NCI-H2227 treated with DMSO at 0.1 percent for 48 hours (cell line): ENCODE measurements around the gene TOLLIP.
"Not testable (repeated sequence)": the region's sequence is repeated elsewhere in the genome, so short reads cannot be mapped to it uniquely, and the experiment has no call there.

Experiments
- DNase-seq: peaks from one replicate; lab custom pipeline; 2025; lab: John Stamatoyannopoulos, UW

TOLLIP gene

DNA sequence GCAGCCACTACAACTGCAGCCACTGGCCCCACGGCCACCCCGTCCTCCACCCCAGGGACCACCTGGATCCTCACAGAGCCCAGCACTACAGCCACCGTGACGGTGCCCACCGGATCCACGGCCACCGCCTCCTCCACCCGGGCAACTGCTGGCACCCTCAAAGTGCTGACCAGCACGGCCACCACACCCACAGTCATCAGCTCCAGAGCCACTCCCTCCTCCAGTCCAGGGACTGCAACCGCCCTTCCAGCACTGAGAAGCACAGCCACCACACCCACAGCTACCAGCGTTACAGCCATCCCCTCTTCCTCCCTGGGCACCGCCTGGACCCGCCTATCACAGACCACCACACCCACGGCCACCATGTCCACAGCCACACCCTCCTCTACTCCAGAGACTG is 63.1 kb downstream of the TOLLIP start:
- not testable (repeated sequence) for DNase-seq

DNA sequence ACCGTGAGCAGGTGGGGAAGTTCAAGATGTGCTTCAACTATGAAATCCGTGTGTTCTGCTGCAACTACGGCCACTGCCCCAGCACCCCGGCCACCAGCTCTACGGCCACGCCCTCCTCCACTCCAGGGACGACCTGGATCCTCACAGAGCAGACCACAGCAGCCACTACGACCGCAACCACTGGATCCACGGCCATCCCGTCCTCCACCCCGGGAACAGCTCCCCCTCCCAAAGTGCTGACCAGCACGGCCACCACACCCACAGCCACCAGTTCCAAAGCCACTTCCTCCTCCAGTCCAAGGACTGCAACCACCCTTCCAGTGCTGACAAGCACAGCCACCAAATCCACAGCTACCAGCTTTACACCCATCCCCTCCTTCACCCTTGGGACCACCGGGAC is 63.7 kb downstream of the TOLLIP start:
- not testable (repeated sequence) for DNase-seq

GRCh38 chr11:1244557-1244956 is 64.9 kb downstream of the TOLLIP start:
- not testable (repeated sequence) for DNase-seq

GRCh38 chr11:1243521-1243920 is 65.9 kb downstream of the TOLLIP start:
- not testable (repeated sequence) for DNase-seq

DNA sequence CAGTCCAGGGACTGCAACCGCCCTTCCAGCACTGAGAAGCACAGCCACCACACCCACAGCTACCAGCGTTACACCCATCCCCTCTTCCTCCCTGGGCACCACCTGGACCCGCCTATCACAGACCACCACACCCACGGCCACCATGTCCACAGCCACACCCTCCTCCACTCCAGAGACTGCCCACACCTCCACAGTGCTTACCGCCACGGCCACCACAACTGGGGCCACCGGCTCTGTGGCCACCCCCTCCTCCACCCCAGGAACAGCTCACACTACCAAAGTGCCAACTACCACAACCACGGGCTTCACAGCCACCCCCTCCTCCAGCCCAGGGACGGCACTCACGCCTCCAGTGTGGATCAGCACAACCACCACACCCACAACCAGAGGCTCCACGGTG is 66.7 kb downstream of the TOLLIP start:
- not testable (repeated sequence) for DNase-seq

GRCh38 chr11:1242289-1242688 is 67.1 kb downstream of the TOLLIP start:
- DNase-seq: no peak

DNA sequence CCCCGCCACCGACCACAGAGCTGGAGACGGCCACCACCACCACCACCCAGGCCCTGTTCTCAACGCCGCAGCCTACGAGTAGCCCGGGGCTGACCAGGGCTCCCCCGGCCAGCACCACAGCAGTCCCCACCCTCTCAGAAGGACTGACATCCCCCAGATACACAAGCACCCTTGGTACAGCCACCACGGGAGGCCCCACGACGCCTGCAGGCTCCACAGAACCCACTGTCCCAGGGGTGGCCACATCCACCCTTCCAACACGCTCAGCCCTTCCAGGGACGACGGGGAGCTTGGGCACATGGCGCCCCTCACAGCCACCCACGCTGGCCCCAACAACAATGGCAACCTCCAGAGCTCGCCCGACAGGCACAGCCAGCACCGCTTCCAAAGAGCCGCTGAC is 67.7 kb downstream of the TOLLIP start:
- DNase-seq: no peak

- DNase-seq: no peak
These were observed 68.7 kb downstream of the TOLLIP start for GRCh38 chr11:1240771-1241170.

DNA sequence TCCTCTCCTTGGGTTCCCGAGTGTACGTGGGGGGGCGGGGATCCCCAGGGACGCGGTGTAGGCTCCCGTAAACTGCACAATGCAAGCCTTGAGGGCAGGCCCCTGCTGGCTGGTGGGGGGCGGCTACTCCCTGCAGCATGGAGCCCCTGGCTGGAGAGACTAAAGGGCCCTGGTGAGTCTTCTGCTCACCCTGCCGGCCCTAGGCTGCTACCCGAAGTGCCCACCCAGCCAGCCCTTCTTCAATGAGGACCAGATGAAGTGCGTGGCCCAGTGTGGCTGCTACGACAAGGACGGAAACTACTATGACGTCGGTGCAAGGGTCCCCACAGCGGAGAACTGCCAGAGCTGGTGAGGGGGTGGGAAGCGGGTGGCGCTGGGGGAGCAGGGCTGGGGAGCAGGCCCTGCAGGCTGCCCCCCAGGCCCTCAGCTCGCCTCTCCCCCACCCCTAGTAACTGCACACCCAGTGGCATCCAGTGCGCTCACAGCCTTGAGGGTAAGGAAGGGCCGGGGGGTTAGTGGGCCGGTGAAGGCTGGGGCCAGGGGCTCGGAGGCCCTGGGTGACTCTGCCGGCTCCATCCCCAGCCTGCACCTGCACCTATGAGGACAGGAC is 69.7 kb downstream of the TOLLIP start:
- DNase-seq: no peak

DNA sequence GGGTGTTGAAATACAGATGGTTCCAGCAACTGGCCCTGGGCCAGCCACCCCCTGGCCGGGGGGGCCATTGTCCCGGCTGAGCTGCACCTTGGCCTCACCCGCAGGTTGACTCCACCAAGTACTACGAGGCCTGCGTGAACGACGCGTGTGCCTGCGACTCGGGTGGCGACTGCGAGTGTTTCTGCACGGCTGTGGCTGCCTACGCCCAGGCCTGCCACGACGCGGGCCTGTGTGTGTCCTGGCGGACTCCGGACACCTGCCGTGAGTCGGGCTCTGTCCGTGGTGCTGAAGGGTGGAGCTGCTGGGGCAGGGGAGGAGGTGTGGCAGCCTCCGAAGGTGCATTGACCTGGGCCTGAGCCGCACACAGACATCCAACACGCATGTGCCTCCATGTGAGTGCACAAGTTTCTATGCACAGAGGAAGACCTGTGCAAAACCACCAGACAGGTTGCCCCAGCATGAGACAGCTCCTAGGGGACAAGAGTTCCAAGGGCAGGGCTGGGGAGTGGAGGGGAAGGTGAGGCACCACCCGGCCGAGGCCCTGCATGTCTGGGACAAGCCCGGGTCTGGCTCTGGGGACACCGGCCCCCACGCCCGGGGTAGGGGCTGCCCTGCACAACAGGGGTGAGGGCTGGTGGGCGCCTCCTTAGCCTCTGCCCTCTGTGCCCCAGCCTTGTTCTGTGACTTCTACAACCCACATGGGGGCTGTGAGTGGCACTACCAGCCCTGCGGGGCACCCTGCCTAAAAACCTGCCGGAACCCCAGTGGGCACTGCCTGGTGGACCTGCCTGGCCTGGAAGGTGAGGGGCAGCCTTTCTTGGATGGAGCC is 70.5 kb downstream of the TOLLIP start:
- DNase-seq: no peak

DNA sequence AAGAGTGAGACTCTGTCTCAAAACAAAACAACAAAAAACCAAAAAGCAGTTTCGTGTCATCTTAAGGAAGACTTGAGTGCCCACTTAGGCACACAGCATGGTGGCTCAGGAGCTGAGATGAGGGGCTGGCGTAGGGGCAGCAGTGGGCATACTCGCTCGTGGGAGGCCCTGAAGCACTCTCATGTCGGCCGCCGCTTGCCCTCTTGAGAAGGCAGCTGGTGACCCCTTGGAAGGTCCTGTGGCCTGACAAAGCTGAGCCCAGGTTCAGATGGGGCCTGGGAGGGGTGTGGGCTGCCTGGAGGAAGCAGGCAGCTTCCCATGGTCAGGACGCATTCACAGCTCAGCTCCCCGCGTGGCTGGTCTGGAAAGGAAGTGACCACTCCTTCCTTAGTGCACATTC is 71.6 kb downstream of the TOLLIP start:
- no peak for DNase-seq

DNA sequence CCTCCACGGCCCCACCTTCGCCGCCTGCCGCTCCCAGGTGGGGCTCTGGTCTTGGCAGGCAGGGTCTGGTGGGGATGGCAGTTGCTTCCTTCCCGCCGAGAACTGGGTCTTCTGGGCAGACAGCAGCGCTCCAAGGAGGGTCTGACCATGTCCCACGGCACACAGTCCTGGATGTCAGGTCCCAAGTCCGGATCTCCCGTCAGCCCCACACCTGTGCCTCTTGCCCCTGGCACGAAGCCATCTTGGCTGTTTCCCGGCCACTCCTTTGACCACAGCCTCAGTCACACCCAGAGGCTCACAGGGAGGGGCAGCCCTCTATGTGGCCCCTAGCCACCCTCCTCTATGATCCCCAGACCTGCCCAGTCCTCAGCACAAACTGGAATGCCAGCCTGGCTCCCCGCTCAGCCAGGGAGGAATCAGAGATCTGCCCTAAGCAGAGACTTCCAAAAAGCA is 72.3 kb downstream of the TOLLIP start:
- no peak for DNase-seq

- DNase-seq: no peak
These were observed 72.9 kb downstream of the TOLLIP start for GRCh38 chr11:1236316-1237127.

GRCh38 chr11:1235901-1236315 is 73.5 kb downstream of the TOLLIP start:
- DNase-seq: no peak

- no peak for DNase-seq
These were observed 74.0 kb downstream of the TOLLIP start for GRCh38 chr11:1235306-1235900.

DNA sequence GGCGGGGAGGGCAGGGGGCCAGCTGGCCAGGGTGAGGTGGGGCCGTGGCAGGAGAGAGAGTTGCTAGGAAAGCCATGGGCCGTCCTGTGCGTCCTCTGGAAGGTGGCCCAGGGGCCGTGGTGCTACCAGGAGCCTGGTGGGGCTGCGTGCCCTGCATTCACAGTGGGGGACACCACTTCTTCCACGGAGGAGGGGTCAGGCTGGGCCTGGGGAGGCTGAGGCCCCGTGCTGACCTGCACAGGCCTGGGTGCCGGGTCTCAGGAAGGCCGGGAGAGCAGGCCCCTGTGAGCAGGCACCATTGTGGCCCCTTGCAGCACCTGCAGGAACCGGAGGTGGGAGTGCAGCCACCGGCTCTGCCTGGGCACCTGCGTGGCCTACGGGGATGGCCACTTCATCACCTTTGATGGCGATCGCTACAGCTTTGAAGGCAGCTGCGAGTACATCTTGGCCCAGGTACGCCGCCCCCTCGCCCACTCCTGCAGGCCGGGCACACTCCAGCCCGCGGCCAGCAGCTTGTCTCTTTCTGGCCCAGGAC is 74.6 kb downstream of the TOLLIP start:
- no peak for DNase-seq

DNA sequence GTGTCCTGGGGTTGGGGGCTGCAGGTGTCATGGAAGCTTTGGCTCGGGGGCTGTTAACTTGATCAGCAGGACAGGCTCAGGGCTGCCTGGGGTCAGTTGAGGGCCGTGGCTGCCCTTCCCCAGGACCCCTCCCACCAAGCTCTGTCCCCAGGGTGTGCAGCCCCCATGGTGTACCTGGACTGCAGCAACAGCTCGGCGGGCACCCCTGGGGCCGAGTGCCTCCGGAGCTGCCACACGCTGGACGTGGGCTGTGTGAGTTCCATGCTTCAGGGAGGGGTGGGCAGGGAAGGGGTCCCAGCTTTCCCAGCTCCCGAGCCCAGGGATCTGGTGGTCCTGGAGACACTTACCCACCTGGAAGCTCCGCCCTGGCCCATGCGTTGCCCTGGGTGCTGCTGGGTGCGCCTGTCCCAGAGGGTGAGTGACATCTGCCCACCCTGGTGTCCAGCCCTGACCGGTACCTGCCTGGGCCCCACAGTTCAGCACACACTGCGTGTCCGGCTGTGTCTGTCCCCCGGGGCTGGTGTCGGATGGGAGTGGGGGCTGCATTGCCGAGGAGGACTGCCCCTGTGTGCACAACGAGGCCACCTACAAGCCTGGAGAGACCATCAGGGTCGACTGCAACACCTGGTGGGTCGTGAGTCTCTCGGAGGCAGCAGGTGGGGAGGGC is 75.2 kb downstream of the TOLLIP start:
- DNase-seq: no peak

DNA sequence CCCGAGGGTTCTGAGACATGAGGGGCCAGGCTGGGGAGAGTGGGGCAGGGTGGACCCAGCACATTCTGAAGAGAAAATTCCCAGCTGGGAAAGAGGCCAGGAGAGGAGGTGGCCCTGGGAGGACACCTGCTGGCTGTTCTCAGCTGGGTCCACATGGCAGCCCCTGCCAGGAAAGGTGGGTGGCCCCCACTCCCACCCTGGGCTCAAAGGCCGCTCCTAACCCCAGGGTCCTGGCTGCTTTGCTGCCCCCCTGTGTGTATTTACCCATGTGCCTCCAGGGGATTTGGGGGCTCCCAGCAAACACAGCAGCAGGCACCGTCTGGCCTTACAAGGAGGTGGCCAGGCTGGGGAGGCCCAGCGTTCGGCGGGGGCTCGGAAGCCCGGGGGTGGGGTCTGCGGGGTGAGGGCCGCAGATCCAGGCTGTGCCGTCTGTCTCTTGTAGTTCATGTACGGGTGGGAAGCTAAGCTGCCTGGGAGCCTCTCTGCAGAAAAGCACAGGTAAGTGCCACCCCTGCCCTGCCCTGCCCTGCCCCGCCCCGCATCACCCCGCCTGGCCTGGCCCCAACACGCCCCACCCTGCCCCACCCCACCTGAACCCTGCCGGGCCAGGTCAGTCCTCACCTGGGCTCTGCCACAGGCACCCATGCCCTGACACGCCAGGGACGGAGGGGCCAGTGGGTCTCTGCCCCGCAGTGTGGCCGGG is 75.9 kb downstream of the TOLLIP start:
- DNase-seq: no peak

- no peak for DNase-seq
These were observed 76.5 kb downstream of the TOLLIP start for GRCh38 chr11:1232883-1233321.

- DNase-seq: no peak
These were observed 77.2 kb downstream of the TOLLIP start for GRCh38 chr11:1232021-1232882.
